Iris pigment epithelial cell (primary cell): Measurements from ENCODE around the gene CPAMD8.
"Not testable (repeated sequence)": the region's sequence is repeated elsewhere in the genome, so short reads cannot be mapped to it uniquely, and the experiment has no call there.

Experiments
- DNase-seq: peaks from one replicate; pipeline ENCODE4 v3.0.0-alpha.2; 2011; ENCODE audit warnings: low read depth

CPAMD8 gene

DNA sequence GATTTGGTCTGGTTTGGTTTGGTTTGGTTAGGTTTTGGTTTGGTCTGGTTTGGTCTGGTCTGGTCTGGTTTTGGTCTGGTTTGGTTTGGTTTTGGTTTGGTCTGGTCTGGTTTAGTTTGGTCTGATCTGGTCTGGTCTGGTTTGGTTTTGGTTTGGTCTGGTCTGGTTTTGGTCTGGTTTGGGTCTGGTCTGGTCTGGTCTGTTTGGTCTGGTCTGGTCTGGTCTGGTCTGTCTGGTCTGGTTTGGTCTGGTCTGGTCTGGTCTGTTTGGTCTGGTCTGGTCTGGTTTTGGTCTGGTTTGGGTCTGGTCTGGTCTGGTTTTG, 151.7 kb downstream of the CPAMD8 start:
- not testable (repeated sequence) for DNase-seq

DNA sequence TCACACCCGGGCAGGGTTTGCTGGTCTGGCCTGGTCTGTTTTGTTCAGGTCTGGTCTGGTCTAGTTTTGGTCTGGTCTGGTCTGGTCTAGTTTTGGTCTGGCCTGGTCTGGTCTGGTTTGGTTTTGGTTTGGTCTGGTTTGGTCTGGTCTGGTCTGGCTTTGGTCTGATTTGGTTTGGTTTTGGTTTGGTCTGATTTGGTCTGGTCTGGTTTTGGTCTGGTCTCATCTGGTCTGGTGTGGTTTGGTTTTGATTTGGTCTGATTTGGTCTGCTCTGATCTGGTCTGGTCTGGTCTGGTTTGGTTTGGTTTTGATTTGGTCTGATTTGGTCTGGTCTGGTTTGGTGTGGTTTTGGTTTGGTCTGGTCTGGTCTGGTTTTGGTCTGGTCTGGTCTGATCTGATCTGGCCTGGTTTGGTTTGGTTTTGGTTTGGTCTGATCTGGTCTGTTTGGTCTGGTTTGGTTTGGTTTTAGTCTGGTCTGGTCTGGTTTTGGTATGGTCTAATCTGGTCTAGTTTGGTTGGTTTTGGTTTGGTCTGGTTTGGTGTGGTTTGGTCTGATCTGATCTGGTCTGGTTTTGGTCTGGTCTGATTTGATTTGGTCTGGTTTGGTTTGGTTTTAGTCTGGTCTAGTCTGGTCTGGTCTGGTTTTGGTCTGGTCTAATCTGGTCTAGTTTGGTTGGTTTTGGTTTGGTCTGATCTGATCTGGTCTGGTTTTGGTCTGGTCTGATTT, 152.2 kb downstream of the CPAMD8 start:
- DNase-seq, result no peak

DNA sequence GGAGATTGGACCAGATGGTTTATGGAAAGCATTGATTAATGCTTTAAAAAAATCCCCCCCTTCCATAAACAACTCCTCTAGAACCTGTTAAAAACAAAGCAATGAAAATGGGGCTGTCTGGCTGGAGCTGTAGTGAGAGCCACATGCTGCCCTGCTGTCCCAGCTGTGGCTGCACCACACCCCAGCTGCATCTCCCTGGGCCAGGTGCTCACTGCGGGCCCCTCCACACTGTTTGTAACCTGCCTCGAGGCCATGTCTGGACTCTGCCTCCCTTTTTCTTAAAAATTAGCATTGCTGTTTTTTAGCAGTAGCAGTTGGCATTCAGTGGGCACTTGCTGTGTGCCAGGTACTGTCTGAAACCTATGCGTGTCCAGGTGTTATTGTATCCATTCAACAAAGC, 153.0 kb downstream of the CPAMD8 start:
- DNase-seq, result no peak

DNA sequence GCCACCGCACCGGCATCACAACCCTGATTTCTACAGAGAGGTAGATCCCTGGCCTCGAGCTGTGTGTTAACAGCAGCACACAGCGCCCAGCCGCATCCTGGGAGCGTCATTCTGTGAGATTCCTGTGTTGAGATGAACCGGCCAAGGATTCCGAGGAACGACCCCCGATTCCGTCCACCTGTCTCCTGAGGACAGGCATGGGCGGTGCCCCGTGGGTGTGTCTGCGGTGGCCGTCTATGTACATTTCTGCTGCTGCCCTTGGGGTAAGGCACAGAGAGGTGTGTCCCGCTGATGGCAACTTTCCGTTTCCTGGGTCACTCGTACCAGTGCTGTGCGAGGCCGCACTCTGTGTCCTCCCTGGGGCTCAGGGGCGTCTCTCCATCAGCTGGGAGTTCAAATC, 153.9 kb downstream of the CPAMD8 start:
- DNase-seq, result no peak

DNA sequence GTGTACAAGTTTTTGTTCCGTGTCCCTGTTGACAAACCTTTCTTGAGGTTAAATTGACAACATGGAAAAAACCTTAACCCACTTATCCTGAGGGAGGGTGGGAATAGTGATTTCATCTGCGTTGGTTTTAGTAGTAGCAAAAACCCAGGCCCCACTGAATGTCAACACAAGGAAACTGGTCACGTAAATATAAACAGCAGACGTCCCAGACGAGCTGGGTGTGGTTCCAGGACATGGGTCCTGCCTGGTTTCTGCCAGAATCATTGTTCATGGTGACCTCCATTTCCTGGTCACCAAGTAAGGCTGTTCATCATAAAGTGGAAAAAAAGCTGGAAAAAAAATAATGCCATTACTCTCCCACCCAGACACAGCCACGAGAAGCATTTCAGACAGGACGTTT, 154.7 kb downstream of the CPAMD8 start:
- DNase-seq, result no peak

DNA sequence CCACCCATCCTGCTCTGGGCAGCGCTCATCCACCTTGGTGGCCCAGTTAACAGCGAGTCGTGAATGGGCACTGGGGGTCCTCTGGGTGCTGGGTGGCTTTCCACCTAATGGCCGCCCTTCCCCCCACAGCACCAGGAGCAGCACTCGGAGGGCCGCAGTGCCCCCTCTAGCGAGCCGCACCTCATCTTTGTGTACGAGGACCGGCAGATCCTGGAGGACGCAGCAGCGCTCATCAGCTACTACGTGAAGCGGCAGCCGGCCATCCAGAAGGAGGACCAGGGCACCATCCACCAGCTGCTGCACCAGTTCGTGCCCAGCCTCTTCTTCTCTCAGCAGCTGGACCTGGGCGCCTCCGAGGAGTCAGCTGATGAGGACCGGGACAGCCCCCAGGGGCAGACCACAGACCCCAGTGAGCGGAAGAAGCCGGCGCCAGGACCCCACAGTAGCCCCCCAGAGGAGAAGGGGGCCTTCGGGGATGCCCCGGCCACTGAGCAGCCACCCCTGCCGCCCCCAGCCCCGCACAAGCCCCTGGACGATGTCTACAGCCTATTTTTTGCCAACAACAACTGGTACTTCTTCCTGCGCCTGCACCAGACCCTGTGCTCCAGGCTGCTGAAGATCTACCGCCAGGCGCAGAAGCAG, 157.2 kb downstream of the CPAMD8 start:
- DNase-seq, result no peak

DNA sequence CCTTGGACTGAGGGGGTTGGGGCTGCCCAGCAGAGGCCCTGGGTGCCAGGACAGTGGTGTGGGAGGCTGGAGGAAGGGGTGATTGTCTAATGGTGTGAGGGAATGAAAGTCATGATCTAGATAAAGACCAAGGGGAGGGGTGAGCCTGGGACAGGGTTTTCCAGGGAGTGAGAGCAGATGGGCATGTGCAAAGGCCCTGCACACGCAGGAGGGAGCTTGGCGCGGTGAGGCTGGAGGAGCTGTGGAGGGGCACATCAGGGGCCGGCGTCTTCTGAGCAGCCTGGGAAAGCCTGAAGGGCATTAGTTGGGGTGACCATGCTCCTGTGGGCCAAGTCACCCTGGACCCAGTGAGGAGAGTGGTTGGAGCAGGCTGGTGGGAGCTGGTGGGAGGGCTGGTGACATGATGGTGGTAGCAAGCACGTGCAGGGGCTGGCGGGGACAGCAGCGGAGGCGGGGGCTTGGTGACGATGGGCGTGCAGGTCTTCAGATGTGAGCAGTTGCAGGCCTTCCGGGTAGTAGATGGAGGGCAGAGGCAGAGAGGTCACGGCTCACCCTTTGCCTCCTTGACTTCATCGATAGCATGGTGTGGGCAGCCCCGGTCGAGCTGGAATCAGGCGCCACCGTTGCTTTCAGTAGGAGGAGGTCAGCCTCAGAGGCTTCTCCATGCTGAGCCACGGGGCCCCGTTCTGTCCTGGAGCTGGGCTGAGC, 158.0 kb downstream of the CPAMD8 start:
- DNase-seq, result no peak

DNA sequence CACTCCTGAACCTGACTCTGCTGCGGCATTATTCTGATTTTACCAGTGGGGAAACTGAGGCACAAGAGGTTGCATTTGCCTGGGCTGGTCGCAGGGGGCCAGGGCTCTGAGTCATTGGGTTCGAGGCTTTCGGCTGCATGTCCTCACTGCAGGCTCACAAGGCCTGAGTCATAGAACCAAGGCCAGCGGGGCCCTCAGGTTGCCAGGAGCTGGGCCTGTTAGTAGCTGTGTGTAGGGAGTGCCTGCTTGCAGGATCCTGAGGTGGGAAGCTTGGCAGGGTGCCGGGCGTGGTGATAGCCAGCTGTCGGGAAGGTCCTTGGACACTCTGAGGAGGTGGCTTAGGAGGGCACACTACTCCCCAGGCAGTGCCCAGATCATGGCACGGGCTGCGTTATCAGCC, 159.4 kb downstream of the CPAMD8 start:
- peak; percentile 59 for DNase-seq

DNA sequence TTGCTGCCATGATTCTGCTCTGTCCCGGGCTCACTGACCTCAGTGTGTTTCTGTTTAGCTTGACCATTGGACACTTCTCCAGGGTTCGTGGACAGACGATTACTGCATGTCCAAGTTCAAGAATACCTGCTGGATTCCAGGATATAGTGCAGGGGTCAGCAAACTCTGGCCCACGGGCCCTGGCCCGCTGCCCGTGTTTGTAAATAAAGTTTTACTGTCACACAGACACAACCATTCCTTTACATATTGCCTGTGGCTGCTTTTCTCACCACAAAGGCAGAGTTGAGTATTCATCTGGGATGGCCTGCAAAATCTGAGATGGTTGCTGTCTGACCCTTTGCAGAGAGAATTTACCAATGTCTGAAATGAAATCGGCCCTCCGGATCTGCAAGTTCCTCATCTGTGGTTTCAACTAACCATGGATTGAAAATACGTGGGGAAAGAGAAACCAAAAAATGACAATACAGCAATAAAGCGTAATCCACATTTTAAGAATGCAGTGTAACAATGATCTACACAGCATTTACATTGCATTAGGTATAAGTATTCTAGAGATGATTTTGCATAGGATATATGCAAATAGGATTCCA, 163.7 kb downstream of the CPAMD8 start:
- DNase-seq, result no peak

DNA sequence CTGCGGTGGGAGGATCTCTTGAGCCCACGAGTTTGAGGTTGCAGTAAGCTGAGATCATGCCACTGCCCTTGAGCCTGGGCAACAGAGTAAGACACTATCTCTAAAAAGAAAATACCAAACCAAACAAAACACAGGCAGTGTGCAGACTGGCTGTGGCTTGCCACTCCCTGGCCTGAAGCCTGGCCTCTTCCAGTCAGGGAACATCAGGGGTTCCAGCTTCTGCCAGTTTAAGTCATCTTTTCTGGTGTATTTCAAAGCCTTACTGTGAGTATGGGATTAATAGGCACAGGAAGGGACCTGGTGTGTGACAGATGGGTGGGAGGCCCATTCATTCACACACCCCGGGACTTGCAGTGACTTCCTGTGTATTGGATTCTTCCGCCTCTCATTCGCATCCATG, 164.8 kb downstream of the CPAMD8 start:
- DNase-seq, result no peak

DNA sequence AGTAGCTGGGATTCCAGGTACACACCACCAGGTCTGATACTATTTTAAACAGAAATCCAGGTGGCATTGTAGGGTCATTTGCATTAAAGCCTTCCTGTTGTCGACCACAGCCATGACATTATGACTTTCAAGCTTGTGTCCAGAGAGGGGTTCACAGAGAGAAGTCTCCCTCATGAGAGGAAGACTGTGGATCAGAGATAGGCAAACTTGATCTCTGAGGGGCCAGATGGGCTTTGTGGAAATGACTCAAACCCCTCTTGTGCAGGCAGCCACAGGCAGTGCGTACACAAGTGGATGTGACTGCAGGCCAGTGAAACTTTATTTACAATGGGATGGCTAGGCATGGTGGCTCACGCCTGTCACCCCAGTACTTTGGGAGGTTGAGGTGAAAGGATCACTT, 165.6 kb downstream of the CPAMD8 start:
- no peak for DNase-seq

DNA sequence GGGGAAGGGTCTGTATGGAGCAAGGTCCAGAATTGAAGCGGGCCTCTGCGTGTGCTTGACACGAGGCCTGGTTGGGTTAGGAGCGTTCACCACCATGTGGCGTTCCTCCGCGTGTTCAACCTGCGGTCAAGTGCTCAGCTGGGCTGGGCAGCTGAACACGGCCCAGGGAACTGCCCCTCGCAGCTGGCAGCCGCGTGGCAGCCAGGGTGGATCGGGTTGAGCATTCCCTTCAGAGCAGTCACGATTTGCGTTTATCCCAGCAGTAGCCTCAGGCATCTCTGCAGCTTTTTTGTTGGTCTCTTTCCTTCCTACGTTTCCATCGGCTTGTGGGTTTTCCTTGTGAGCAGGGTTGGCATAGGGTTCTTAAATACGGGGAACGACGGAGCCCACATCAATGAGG, 166.5 kb downstream of the CPAMD8 start:
- DNase-seq, result no peak

DNA sequence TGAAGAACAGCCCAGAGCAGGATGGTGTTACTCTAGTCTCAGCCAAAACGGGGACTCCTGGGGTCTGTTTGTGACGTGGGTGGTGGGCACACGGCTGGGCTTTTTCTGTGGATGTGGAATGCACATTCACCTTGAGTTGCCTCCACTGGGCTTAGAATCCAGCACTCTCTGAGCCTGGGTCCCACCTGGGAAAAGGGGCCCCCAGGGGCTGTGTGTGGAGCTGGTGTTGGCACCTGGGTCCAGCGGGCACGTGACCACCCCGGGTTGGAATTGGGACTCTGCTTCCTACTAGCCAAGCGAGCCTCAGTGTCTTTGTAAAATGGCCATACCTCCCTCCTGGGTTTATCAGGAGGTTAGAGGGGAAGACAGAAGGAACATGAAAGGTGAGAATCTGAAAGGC, 167.0 kb downstream of the CPAMD8 start:
- no peak for DNase-seq

DNA sequence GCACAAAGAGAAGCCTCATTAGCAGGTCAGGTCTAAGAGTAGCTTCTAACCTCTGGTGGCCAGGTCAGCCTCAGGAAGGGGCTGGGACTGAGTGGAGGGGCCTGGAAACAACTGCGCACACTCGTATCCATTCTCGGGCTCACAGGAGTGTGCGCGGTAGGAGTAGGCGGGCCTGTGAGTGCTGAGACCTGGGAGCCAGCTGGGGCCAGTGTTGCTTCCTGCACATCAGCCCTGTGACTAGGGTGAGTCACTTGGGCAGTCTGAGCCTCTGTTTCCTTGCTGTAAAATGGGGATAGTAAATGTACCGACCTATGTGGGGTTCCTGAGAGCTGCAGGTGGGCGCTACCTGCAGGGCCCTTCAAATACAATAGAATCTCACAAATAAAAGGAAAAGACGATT, 170.5 kb downstream of the CPAMD8 start:
- no peak for DNase-seq

DNA sequence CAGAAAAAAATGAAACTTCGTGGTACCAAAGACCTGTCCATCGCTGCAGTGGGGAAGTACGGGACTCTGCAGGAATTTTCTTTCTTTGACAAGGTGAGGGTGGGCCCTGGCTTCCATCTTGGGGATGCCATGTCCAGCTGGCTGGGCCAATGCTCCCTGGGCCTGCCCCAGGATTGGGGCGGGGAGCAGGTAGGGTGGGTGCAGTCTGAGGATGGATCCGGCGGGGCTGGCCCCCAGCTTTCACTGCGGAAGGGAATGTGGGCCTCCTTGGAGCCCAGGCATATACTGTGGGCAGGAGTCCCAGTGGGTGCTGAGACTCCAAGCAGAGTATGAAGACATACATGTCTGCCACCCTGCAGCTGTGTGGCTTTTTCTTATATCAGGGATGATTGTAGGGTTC, 173.5 kb downstream of the CPAMD8 start:
- DNase-seq, result no peak

DNA sequence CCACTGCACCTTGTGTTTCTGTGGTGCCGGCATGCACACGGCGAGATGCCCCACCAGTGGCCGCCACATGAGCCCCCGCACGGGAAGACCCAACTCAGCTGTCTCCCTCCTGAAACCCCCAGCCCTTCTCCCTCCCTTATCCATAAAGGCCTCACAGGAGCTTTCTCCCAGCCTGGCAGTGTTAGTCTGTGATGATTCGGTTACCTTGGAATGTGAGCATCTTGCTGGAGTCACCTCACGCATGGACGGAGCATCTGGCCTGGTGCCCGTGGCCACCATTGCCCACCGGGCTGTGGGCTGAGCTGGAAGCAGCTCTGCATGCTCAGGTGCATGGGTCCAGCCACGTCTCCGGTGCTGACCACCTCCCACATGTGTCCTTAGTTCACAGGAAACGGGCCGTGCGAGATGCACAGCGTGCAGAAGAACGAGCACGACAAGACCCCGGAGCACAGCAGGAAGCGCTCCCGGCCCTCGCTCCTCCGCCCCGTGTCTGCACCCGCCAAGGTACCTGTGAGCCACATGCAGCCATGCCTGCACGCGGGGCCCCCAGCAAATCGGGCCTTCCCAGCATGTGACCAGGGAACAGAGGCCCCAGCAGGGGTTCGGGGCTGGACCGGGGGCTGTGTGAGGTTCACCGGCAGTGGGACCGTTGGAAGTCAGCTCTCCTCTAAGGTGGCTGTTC, 175.4 kb downstream of the CPAMD8 start:
- peak; percentile 67 for DNase-seq

DNA sequence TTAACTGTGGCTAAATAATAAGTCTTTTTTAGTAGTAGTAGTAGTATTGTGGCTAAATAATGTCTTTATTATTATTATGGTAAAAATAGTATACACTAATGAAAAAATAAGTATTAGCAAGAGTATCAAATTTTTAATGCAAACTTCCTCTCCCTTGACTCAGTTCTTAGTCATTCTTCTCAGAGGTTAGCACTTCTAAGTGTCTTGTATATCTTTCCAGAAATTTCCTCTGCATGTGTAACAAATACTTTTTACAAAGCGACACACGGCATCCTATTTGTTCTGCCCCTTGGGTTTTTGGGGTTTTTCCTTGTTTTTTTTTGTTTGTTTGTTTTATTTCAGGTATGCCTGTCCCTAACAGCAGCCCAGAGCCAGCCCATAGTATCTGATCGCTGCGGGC, 176.5 kb downstream of the CPAMD8 start:
- DNase-seq, result peak; percentile 65

DNA sequence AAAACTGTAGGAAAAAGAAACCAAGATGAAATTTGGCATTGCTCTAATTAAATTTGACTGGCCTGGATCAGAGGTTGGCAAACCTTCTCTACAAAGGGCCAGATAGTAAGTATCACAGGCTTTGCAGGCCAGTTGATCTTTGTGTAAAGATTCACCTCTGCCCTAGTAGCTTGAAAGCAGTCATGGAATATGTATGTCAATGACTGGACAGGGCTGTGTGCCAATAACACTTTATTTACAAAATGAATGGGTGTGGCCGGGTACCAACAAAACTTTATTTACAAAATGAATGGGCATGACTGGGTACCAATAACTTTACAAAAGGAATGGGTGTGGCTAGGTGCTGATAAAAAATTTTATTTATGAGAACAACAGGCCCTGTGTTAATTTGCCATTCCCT, 177.4 kb downstream of the CPAMD8 start:
- peak; percentile 65 for DNase-seq

DNA sequence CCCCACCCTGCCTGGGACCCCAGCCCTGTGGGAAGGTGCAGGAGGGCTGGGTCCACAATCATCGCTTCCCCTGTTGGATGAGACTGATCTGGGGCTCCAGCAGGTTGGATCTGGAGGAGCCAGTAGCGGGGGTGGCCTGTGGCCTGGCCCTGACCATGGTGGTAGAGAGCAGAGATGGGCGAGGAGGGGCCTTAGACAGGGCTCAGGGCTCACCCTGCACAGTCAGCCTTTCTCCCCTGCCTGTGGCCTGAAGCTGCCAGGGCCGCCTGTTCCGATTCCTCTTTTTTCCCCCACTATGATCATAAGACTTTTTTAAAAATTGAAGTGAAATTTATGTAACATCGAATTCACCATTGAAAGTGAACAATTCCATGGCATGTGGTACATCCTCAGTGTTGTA, 179.2 kb downstream of the CPAMD8 start:
- DNase-seq, result no peak

DNA sequence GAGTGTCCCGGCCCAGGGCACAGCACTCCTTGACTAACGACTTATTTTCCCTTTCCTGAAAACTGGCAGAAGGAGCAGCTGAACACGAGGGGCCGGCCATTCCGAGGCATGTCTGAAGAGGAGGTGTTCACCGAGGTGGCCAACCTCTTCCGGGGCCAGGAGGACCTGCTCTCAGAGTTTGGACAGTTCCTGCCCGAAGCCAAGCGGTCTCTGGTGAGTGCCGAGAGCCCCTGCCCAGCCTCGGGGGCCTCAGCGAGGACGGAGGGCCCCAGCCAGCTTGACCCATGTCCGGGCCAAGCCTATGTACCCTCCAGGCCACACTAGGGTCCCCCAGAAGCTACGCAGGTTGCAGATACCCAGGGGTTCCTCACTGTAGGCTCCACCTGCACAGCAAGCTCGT, 179.7 kb downstream of the CPAMD8 start:
- DNase-seq, result no peak
